HG02763 (cell line): ENCODE data around the gene GPR137B.
A peak's percentile ranks its signal among the peaks of the same experiment; 100 is the strongest.

Experiments
- ATAC-seq: cut with Tn5 transposase; IDR thresholded peaks from one replicate; pipeline ENCODE4 v1.9.1; 2021; ENCODE audit warnings: mild to moderate bottlenecking, moderate library complexity; ENCODE audit not compliant: unreplicated experiment

The GPR137B gene

DNA sequence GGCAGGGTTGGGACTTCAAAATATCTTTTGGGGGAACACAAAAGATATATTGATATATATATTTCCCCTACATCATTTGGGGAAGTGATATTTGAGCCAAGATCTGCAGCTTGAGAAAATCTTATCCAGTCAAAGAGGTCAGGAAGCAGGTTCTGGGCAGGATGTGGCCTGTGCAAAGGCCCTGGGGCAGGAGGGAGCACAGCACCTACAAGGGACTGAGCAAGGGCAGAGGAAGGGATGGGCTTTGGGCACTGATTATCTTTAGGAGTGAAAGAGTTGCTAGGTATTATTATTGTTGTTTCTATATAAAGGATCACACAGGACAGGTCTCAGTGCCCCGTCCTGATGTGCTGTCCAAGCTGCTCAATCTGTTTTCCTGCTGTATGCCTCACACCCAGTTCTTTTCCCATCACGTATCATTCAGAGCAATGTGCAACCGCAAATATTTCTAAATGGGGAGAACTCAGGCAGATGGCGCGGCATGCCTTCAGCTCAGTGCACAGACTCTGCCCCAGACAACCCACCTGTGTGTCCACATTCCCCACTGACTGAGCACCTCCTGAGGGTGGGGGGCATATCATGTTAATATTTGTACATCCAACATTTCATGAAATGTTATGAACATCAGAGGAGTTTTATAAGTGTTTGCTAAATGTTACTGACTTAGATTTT is 28.1 kb upstream of the GPR137B start:
- no peak for ATAC-seq

DNA sequence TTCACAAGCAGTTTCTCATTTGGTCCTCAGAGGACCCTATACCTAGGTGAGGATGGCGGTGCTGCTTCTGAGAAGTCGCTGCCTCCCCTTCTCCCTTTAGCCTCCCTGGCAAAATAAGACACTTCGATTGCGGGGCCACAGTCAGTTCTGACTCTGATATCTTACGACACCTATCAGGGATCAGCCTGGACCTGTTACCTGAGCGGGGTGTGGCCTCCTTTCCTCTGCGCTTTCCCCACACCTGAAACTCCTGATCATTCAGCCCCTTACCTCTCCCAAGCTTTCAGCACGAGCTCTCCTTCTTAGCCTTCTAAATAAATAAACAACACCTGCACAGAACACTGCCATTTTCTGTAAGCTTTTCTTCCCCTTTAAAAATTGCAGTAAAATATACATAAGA is 24.6 kb upstream of the GPR137B start:
- ATAC-seq, result no peak

DNA sequence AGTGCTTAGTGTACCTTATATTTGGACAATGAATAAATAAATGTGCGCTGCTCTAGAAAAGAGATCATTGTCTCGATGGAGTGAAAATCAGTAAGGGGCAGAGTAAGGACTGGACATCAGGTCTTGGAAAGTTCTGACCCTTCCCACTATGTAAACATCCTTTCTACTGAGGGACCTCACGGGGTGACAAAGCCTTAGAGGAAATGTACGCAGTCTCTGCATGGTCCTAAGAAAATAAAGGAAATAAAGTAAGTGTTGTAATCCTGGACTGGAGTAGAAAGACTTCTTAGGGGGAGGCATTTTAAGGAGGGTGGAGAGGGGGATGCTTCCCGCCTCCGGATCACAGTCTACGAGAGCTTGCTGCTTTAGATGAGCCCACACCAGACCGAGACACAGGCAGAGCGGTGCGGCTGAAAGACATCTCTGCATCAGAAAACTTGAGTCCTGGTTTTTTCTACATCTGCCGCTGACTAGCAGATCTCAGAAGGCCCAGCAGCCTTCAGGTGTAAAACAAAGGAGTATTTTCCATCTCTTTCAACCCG is 22.3 kb upstream of the GPR137B start:
- ATAC-seq, result no peak

DNA sequence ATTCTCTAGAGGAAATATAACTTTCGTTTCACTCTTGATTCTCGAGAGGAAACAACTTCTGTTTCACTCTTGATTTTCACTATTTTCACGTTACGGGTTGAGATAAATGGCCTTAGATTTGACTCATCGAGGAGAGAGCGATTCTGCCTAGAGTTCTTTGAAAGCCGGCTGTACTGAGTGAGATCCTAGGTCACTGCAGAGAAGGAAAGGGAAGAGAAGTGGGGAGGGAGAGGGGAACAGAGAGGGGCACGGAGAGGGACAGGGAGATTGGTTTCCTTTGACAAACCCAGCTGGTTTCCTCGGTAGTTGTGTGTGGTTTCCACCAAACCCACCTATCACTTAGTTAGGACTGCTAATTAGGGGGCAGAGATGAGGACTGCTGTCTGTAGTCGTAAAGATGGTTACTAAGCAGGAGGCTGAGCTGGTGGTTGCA is 21.6 kb upstream of the GPR137B start:
- ATAC-seq, result no peak

DNA sequence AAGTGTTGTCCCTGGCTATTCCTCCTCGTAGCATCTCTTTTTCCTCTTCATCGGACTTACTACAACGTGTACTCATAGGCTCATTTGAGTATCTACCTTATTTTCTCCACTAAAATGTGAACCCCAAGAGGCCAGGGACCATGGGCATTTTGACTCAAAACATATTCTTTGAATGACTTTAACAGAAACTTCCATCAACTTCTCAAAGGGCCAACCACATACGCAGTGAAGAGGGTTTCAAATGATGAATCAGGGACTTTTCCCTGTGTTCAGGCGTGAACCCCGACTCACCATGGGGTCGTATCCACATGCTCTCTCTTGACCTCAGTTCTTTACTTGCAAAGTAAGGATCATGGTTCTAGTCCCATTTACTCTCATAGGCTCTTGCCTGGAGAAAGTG is 20.2 kb upstream of the GPR137B start:
- ATAC-seq, result no peak

DNA sequence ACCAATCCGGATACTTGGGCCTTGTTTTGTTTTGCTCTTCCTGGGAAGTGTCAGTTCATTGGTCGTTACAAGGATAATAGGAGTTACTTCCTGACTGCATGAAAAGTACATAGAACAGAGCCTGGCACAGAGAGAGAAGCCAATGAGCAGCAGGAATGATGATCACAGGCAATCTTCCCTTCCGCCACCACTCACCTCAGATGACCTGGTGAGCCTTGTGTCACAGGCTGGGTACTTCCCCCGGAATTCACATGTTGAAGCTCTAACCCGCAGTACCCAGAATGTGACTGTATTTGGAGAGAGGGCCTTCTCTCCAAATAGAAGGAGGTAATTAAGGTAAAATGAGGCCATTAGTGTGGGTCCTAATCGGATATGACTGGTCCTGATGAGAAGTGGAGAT is 18.8 kb upstream of the GPR137B start:
- no peak for ATAC-seq

DNA sequence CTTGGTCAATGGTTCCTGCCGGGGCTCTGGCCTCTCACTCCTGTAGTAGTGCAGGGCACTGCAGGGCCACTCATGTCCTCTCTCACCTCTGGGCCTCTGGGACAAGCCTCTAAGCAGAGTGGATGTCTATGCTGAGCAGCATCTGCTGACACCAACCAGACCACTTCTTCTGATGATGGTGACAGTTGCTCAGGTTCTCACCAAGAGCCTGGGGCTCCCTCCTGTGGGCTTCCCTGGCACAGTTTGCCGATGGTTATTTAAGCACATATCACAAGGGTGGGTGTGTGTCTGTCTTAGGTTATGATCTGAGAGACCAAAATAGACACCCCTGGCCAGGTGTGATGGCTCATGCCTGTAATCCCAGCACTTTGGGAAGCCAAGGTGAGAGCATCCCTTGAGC is 17.4 kb upstream of the GPR137B start:
- ATAC-seq, result no peak

DNA sequence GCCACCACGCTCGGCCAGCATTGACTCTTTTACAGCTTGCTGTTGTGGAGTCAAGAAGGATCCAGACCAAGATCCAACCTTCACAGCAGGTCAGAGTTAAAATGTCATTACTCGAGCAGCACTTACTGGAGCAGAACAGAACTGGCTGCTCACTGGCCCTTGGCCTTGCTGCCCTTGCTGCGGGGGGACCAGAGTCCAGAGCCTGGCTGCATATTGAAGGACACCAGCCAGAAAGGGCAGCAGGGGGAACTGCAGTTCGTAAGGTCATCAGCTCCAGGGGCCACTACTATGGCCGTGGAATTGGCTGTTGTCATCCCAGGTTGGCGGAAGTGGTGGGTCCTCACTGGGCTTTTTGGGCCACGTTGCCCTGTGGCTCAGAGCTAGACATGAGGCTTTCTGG is 15.3 kb upstream of the GPR137B start:
- no peak for ATAC-seq

DNA sequence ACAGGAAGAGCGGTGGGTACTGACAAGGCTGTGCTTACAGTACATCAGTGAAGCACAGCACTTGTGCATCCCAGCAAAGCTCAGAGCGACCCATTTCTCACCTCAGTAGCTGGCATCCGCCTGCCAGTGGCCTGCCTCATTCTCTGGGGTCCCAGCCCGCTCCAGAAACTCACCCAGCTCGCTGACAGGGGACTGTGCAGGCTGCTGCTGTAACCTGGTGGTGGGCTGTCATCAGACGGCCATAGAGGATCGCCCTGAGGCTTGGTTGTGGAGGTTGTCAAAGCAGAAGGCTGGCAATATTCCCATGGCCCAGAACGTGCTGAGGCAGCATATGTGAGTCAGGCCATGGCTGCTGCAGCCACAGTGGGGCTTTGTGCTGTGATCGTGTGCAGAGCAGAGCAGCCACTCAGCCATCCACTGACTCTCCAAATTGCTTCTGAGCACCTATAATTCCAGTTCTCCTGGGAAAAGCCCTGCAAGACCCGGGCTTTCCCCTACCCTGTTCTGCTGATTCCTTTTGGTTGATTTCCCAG is 13.6 kb upstream of the GPR137B start:
- no peak for ATAC-seq

DNA sequence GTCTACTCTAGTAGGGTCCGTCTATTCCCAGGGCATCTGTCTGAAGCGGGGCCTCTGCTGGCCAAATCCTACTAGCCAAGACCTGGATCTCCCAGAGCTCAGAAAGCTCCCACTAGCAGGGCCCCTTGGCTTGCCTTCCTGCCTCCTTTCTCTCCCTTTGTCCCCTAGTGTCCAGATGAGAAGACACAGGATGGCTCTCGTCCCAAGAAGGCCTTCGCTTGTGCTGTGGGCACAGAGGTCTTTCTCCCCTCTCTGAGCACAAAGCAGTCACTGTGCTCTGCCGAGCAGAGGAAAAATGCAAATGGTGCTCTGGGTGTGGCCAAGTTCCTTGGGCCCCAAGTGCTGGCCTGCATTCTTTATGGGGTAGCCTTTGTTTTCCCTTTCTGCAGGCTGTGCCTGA is 13.0 kb upstream of the GPR137B start:
- no peak for ATAC-seq

DNA sequence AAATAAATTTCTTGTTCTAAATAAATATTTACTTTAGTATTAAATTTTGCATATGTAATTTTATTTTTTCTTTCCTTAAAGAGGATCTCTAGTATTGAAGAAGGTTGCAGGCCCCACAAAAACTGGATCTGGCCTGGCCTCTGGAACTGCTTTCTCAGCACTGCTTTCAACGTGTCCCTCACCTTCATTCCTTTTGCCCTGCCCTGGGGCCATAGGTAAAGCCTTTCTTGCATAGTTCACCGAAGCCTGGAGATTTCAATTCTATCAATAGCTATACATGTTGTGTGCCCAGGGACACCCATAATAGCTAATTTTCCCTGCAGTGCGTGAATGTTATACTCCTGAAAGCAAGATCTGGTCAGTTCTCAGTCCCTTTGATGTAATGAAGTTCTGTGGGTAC is 12.0 kb upstream of the GPR137B start:
- no peak for ATAC-seq

DNA sequence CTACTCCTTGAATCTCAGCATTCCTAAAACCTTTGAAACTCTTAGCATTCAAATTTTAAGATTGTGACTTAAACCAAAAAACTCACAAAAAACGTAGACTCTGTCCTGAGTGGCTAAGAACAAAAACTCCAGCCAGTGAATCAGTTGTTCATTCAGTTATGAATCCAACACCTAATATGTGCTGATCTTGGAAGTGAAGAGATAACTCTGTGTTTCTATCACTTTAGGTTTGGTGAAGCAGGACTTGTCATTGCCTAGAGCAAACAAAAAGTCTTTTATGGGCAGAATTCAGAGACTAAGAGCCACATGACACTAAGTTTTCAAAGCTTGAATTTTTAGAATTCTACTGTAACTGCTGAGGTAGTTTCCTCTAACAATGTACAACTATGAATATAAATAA is 10.4 kb upstream of the GPR137B start:
- no peak for ATAC-seq

DNA sequence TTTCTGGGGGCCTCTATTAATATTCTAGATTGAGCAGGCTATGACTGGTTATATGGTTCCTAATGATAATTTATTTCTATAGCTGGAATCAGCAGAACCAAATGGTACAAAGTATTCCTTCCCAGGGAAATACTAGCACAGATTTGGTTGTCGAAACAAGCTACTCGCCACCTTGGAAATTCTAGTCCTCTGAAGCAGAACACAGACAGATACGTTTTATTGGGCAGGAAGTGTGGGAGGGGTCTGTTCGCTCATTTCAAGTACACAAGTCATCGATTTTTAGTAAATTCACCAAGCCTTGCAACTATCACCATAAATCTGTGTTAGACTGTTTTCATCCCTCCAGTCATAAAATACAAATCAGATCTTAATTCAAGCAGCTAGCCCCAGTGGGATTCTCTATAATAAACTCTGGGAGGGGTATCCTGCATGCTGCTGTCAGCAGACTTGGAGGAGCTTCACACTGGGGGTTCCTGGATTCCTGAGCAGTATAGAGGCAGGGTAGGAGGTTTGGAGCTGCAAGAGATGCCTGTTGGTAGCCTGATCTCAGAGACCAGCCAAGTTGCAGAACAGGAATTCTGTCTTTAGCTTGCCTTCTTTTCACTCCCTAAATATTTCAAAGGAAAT is 9.8 kb upstream of the GPR137B start:
- no peak for ATAC-seq

DNA sequence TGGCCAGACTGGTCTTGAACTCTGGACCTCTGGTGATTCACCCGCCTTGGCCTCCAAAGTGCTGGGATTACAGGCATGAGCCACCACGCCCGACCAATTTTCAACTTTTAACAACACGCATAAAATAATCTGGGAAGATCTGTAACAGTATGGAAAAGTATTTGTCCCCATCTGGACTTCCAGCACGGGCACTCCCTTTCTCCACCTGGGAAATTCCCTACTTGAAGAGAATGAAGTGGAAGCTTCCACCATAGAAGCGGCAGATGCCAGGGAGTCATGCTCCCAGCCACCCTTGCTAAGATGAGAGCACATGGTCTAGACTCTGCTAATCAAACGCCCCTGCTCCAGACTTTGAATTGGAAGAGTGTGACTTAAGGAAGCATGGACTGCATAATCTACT is 9.0 kb upstream of the GPR137B start:
- no peak for ATAC-seq

DNA sequence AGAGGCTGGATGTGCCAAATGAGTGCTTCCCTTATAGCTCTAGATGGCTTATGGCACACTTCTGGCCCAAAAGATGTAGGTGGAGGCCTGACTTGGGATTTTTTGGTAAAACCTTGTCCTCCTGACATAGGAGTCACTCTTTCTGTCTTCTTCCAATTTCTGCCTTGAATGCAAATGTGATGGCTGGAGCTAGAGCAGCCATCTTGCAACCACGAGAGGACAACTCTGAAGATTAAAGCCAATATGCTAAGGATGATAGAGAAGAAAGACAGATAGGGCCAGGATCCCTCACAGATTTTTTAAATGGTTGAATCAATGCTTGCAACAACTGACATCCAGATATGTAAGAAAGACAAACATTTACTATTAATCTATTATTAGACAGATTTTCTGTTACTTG is 8.5 kb upstream of the GPR137B start:
- ATAC-seq, result no peak

DNA sequence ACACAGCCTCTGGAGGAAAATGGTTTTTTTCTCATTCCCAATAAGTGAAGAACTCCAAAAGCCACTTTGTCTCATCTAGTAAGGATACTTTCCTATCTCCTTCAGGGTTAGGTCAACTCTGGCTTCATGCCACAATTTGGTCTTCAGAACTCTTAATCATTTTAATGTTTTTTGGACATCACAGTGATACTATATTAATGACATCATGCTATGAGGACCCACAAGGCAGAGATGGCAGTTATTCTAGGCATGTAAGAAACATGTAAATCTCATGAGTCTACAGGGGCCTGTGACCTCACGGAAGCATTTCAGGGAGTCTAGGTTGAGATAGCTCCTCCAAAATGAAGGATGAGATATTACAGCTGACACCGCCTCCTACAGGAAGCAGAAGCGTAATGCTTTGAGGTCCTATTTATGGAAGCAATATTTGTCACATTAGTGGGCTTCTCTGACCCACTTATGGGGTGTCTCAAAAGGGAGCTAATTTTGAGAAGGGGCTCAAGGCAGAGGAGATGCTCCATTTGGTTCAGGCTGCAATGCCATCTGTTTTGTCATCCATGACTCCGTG is 5.0 kb upstream of the GPR137B start:
- ATAC-seq, result no peak

DNA sequence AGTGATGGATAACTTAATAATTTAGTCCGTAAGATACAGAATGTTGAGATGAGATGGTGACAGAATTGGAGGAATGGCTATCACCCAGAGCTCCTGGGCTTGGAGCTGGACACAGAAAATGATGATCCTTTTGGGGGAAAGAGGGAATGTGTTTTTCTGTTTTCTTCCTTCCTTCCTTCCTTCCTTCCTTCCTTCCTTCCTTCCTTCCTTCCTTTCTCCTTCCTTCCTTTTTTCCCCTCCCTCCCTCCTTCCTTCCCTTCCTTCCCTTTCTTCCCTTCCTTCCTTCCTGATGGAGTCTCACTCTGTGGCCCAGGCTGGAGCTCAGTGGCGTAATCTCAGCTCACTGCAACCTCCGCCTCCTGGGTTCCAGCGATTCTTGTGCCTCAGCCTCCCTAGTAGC is 2.8 kb upstream of the GPR137B start:
- no peak for ATAC-seq

DNA sequence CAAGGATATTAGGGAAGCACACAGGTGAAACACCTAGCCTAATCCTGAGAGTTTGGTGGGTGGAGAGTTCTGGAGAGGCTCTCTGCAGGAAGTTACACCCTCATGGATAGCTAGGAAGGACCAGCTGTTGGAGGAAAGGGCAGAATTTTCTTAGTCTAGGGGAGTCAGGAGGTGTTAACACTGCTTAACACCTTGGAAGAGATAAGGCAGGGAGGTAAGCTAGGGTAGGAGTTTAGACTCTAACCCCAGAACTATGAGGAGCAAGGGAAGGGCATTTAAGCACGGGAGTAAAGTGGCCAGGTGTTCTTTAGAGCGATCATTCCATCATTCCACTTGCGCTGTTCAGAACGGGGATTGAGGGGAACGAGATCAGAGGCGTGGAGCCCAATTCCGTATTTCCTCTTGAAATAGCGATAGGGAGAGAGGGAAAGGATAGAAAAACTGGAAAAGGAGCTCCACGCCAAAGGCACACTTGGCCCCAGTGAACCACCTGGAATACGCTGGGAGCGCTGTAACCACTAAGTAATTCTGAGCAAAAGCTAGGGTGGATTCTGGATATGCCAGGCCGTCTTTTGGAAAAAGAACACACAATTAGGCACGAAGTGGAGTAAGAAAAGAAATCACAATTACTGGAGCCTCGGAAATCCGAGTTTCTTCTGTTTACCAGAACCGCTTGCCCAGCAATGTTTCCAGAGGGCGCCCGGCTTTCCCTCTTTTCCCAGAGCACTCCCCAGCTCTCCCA is 1.5 kb upstream of the GPR137B start:
- no peak for ATAC-seq

DNA sequence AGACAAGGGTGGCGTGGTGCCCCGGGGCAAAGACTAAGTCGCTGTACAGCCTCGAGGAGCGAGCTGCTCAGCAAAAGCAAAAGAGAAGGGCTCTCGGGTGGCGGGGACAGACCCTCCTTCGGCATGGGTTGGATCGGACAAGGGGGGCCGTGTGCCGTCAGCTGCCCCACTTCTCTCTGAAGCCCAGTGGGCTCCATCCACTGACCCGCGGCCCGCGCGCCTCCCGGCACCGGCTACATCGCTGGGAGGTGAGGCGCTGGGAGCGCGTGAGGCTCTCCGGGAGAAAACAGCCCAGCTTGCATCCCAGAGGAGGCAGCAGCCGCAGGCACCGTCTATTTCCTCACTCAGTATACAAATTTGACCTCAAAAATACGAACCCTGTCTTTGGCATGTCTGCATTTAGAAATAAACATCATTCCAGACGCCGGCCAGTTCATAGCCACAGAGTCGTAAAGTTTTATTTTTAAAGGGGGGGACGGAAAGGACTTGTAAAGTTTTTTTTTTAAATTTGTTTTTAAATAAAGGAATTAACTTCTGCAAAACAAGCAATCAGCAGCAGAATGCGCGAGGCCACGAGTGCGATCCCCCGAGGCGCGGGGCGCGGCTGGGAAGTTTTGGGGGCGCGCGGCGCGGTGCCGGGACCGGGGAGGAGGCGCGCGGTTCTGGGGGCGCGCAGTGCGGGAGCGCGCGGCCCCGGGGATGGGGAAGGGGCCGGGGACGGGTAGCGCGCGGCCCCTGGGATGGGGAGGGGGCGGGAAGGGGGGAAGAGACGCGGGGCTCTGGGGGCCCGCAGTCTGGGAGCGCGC is 689 bp upstream of the GPR137B start:
- peak; percentile 7 for ATAC-seq

DNA sequence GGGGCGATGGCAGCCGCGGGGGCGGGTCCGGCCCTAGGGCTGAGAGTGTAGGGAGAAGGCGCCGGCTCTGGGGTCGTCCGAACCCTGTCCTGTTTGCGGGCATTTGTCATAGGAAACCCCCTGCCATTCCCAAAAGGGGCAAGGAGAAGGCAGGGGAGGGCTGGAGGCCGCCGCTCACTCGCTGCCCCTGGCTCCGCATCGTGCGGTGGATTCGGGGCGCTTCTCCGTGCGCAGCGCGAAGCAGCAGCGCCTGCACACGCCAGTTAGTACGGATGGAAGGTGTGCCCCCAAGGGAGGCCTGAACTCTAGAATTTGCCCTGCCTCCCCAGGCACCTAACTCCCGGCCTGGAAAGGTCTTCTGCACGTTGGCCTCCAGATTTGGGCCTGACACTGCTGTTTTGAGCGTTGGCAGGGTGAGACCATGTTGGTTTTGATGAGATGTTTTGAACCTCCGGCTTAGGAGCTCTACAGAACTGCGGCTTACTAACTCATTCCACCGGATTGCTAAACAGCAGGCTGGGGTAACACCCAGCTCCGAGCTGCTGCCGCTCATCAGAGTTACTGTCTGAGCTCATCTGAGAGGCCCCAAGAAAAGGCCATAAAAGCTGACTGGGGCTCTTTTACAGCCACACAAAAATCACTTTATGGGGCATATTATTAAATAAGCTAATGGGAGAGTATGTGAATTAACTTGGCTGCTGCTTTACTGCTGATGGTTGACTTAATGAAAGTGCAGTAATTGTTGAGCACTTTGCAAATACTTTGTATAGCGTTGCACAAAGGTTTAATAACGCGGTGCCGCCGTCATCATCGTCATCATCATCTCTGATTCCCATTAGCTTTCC is 987 bp downstream of the GPR137B start:
- peak; percentile 21 for ATAC-seq
